Vagina (tissue), 2 donors: ENCODE data around the gene MALRD1.

ENCODE experiments used
- POLR2A ChIP-seq, 2 donors: fragments of 450-650 bp; IDR thresholded peaks; one replicate each; pipeline ENCODE4 v1.6.1; 2017; ENCODE audit warnings: antibody characterized with exemption in 2 of 2, mild to moderate bottlenecking in 2 of 2, moderate library complexity in 2 of 2
- POLR2AphosphoS5 ChIP-seq, 2 donors: sonication (generic); formaldehyde crosslinking; IDR thresholded peaks; one replicate each; pipeline ENCODE4 v1.9.0; 2017; ENCODE audit warnings: antibody characterized with exemption in 2 of 2, mild to moderate bottlenecking in 2 of 2, low read depth in 1 of 2; ENCODE audit not compliant: insufficient read depth in 1 of 2
- TF ChIP-seq, protein P1 (sequence below), 3 experiments: fragments of 450-650 bp in 2 of 3; fragments of 200-600 bp in 1 of 3; sonication (generic) in 1 of 3; IDR thresholded peaks; one replicate each; pipeline ENCODE4 v1.5.1; 2017 to 2019; ENCODE audit warnings: antibody characterized with exemption in 3 of 3, mild to moderate bottlenecking in 2 of 3, moderate library complexity in 2 of 3

DNA sequence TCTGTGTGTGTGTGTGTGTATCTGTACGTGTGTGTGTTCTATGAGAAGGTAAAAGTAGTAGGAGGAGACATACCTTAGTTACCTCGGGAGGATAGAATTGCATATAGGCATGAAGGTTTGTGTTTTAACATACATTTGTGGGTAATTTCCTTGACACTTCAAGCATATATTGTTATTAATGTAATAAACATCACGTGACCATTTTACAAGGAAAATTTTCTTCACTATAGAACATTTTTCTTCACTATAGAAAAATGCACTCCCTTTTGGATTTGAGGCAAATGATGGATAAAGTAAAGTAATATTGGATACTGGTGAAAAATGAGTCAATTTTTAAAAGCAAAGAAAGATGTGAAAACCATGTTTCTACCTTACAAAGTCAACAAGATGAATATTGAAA lies 640.6 kb downstream of the MALRD1 start:
- no peak for TF ChIP-seq POLR2A (IDR thresholded peaks at IDR 0.05)
- TF ChIP-seq, protein P1, sequence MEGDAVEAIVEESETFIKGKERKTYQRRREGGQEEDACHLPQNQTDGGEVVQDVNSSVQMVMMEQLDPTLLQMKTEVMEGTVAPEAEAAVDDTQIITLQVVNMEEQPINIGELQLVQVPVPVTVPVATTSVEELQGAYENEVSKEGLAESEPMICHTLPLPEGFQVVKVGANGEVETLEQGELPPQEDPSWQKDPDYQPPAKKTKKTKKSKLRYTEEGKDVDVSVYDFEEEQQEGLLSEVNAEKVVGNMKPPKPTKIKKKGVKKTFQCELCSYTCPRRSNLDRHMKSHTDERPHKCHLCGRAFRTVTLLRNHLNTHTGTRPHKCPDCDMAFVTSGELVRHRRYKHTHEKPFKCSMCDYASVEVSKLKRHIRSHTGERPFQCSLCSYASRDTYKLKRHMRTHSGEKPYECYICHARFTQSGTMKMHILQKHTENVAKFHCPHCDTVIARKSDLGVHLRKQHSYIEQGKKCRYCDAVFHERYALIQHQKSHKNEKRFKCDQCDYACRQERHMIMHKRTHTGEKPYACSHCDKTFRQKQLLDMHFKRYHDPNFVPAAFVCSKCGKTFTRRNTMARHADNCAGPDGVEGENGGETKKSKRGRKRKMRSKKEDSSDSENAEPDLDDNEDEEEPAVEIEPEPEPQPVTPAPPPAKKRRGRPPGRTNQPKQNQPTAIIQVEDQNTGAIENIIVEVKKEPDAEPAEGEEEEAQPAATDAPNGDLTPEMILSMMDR (IDR thresholded peaks at IDR 0.05): no peak
- TF ChIP-seq POLR2AphosphoS5 (IDR thresholded peaks at IDR 0.05; ENCODE audit: insufficient read depth in 1 of 2, low read depth in 1 of 2): no peak
